Activated CD4-positive, alpha-beta T cell treated with anti-CD3 and anti-CD28 coated beads, Interleukin-2, amount 10 ng/mL, durations not matched to agents 7 days and 5 days (primary cell): ENCODE data around the gene C3orf20. TPM values are rescaled to one million over a fixed set of nuclear protein-coding genes. Genes with fewer than 3 reads are reported as not detected.
"Not testable (repeated sequence)": the region's sequence is repeated elsewhere in the genome, so short reads cannot be mapped to it uniquely, and the experiment has no call there.

ENCODE experiments used
- CTCF ChIA-PET: fragments of 350-600 bp; sonication (Branson Sonifier 250); formaldehyde crosslinking; loops from one replicate; lab custom pipeline; 2021; ENCODE audit warnings: antibody characterized with exemption; lab: Charles Lee
- POLR2A ChIA-PET: fragments of 350-600 bp; sonication (Branson Sonifier 250); formaldehyde crosslinking; loops from one replicate; lab custom pipeline; 2021; ENCODE audit warnings: antibody characterized with exemption; lab: Charles Lee
- DNase-seq: peaks from one replicate; pipeline ENCODE4 v3.0.0-alpha.2; 2020
- H3K27ac Mint-ChIP-seq: one replicate; pipeline ENCODE4 v1.8.0; 2021; ENCODE audit warnings: mild to moderate bottlenecking, moderate library complexity, mixed read lengths
- H3K27me3 Mint-ChIP-seq: one replicate; pipeline ENCODE4 v1.8.0; 2021; ENCODE audit warnings: mixed read lengths
- H3K36me3 Mint-ChIP-seq: one replicate; pipeline ENCODE4 v1.8.0; 2021; ENCODE audit warnings: low read depth, mixed read lengths
- H3K4me1 Mint-ChIP-seq: one replicate; pipeline ENCODE4 v1.8.0; 2021; ENCODE audit warnings: mixed read lengths
- H3K4me3 Mint-ChIP-seq: one replicate; pipeline ENCODE4 v1.8.0; 2021; ENCODE audit warnings: mild to moderate bottlenecking, moderate library complexity, mixed read lengths
- H3K9me3 Mint-ChIP-seq: one replicate; pipeline ENCODE4 v1.8.0; 2021; ENCODE audit warnings: mixed read lengths
- total RNA-seq, 2 experiments: library from RNA; stranded (reverse); gene quantifications; one replicate each; pipeline ENCODE4 v1.2.3, GENCODE V29; 2021

C3orf20 gene
- total RNA-seq, 2 experiments from 2014 or later, result 0.10 TPM; not detected in 1

DNA sequence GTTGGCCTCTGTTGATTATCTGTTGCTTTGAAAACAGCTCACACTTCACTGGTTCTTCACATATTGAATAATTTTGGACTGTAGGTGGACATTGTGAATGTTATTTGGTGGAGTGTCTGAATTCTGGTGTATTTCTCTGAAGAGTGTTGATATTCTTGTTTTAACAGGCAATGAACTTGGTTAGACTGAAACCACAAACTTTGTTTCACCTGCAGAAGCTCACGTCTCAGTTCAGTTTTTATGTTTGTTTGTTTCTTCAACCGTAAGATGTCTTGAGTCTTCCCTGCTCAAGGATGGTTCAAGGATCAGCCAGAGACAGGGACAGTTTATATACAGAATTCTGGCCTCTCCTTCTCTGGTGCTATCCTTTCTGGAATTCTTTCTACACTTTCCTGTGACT is 43.6 kb downstream of the C3orf20 start:
- no peak for DNase-seq
- no peaks in the 10 kb centered on the region for H3K36me3 Mint-ChIP-seq
- no peaks in the 10 kb centered on the region for H3K4me1 Mint-ChIP-seq
- H3K27ac Mint-ChIP-seq, result no peak overlapping the region
- H3K4me3 Mint-ChIP-seq, result no peak overlapping the region
- ChIA-PET CTCF (no interaction called here), POLR2A (no interaction called here)
- no peaks in the 10 kb centered on the region for H3K9me3 Mint-ChIP-seq
- peaks cover 18% of the 10 kb centered on the region for H3K27me3 Mint-ChIP-seq

DNA sequence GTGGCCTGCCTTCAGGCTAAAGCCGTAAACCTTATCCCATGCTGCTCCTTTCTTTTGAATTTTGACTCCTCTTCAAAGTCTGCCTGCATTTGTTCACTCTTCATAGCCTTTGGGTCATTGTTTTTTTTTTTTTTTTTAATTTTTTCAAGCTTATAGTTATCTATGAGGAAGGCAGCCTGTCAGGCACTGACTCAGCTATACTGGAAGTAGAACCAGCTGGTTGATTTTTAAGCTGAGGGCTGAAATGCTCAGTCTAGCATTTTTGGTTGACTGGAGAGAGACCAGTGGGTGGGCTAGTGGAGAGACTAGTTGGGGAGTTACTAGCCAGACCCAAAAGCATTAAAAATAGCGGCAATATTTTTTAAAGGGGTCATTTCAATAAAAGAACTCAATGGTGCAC is 44.1 kb downstream of the C3orf20 start:
- H3K36me3 Mint-ChIP-seq, result no peaks in the 10 kb centered on the region
- H3K27me3 Mint-ChIP-seq, result peaks cover 18% of the 10 kb centered on the region
- no peak for DNase-seq
- POLR2A ChIA-PET, result no interaction called here
- H3K9me3 Mint-ChIP-seq, result no peaks in the 10 kb centered on the region
- no peak overlapping the region for H3K27ac Mint-ChIP-seq
- no peak overlapping the region for H3K4me3 Mint-ChIP-seq
- CTCF ChIA-PET, result interaction anchor here (0.7 kb wide), 1 partner anchor 872 kb away, joined by 5 read pairs; no protein-coding TSS in a partner anchor
- H3K4me1 Mint-ChIP-seq, result no peaks in the 10 kb centered on the region

DNA sequence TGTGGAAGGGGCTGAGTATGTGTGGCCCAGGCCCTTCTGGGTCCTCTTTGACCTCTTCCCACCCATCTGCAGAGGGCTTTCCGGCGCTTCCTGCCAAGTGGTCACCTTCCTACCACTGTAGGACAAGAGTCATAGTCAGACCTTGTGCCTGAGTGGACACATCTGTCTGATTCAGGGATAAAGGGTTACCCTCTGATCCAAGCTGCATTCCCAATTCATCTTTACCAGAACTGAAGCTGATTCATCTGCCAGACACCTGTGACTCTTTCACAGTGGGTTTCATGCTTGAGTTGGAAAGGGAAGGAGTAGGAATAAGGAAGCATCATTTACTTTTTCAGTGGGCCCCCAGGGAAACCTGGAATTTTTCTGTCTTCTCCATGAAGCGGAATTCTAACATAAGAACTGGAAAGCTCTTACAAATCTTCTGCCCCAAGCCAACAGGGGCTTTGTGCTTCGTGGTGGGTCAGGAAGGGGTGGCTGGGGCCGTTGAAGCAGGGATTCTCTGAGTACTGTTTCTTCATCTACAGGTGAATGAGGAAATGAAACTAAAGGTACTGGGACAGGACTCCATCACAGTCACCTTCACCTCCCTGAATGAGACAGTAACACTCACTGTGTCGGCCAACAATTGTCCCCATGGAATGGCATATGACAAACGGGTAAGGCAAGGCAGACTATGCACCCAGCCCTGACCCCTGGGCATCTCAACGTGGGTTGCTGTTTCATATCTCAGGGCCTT is 46.4 kb downstream of the C3orf20 start:
- Mint-ChIP-seq H3K27me3 (peaks cover 14% of the 10 kb centered on the region), H3K36me3 (no peaks in the 10 kb centered on the region), H3K4me1 (no peaks in the 10 kb centered on the region), H3K4me3 (no peak overlapping the region), H3K9me3 (no peaks in the 10 kb centered on the region), H3K27ac (no peak overlapping the region)
- CTCF ChIA-PET, result no interaction called here
- POLR2A ChIA-PET, result no interaction called here
- no peak for DNase-seq

DNA sequence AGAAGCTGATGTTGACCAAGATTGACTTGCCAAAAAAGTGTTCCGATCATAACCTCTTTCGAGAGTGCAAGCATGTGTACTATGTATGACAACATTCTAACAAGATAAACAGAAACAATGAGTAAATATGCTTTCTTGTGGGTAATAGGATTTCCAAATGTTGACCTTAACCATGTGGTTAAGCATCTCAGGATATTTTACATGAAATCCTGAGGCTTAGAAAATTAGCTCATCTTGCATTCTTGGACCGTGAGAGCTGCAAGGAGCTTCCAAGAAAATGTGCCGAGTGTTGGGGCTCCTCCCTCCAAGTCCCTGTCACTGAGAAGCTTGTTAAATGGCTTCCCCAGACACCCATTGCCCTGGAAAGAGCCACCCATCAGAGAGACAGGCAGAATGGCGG is 50.1 kb downstream of the C3orf20 start:
- H3K4me1 Mint-ChIP-seq, result no peaks in the 10 kb centered on the region
- CTCF ChIA-PET, result interaction anchor here (1.0 to 1.1 kb wide), 2 partner anchors 21 to 38 kb away, joined by 3 to 4 read pairs; no protein-coding TSS in a partner anchor
- no peaks in the 10 kb centered on the region for H3K36me3 Mint-ChIP-seq
- H3K27me3 Mint-ChIP-seq, result no peaks in the 10 kb centered on the region
- no peaks in the 10 kb centered on the region for H3K9me3 Mint-ChIP-seq
- no peak for DNase-seq
- no peak overlapping the region for H3K4me3 Mint-ChIP-seq
- no peak overlapping the region for H3K27ac Mint-ChIP-seq
- POLR2A ChIA-PET, result no interaction called here

DNA sequence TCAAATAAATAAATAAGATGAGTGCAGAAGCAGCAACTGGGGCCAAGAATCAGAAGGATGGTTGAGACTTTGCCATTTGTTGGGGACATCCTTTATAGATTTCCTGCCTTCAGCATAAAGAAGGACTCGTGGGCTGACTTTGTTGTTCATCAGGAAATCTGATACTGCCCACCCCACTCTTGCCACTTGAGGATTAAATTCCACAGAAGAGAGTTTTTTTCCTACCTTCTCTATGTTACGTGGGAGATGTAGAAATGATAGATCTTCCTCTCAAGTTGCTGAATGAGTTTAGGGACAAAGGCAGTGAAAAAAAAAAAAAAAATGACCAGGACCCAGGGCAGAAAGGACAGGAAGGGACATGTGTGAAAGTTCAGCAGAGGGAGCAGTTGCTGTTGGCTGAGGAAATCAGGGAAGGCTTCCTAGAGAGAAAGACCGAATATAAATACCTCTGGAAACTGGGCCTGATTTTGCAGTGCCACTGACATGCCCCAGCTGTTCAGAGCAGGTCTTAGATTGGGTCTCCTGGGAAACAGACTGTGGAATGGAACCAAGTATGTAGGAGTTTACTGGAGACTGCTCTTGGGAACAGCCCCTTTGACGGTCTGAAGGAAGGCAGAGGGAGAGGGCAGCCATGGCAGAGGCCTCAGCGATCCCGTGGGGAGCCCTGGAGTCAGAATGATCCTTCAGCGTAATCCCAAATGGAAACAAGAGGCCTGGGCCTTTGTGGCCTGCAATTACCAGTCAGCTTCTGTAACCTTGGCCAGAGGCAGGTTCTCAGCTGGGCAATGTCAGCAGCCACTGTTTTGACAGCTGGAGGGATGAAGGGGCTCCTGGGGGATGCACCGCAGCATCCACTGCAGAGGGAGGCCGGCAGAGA is 50.9 kb downstream of the C3orf20 start:
- Mint-ChIP-seq H3K9me3 (no peaks in the 10 kb centered on the region), H3K27ac (no peak overlapping the region), H3K4me1 (no peaks in the 10 kb centered on the region), H3K27me3 (no peaks in the 10 kb centered on the region), H3K36me3 (no peaks in the 10 kb centered on the region), H3K4me3 (no peak overlapping the region)
- no peak for DNase-seq
- ChIA-PET CTCF (no interaction called here), POLR2A (no interaction called here)

- Mint-ChIP-seq H3K4me3 (no peak overlapping the region), H3K27me3 (no peaks in the 10 kb centered on the region), H3K9me3 (no peaks in the 10 kb centered on the region), H3K36me3 (no peaks in the 10 kb centered on the region), H3K27ac (no peak overlapping the region), H3K4me1 (no peaks in the 10 kb centered on the region)
- ChIA-PET CTCF (no interaction called here), POLR2A (no interaction called here)
- no peak for DNase-seq
Observed at GRCh38 chr3:14726441-14726780, 51.5 kb downstream of the C3orf20 start.

- H3K36me3 Mint-ChIP-seq, result no peaks in the 10 kb centered on the region
- no peak overlapping the region for H3K27ac Mint-ChIP-seq
- no peak for DNase-seq
- H3K27me3 Mint-ChIP-seq, result peaks cover 6% of the 10 kb centered on the region
- no peaks in the 10 kb centered on the region for H3K4me1 Mint-ChIP-seq
- H3K9me3 Mint-ChIP-seq, result no peaks in the 10 kb centered on the region
- no peak overlapping the region for H3K4me3 Mint-ChIP-seq
- ChIA-PET CTCF (no interaction called here), POLR2A (no interaction called here)
Observed at GRCh38 chr3:14728113-14728512, 53.2 kb downstream of the C3orf20 start.

DNA sequence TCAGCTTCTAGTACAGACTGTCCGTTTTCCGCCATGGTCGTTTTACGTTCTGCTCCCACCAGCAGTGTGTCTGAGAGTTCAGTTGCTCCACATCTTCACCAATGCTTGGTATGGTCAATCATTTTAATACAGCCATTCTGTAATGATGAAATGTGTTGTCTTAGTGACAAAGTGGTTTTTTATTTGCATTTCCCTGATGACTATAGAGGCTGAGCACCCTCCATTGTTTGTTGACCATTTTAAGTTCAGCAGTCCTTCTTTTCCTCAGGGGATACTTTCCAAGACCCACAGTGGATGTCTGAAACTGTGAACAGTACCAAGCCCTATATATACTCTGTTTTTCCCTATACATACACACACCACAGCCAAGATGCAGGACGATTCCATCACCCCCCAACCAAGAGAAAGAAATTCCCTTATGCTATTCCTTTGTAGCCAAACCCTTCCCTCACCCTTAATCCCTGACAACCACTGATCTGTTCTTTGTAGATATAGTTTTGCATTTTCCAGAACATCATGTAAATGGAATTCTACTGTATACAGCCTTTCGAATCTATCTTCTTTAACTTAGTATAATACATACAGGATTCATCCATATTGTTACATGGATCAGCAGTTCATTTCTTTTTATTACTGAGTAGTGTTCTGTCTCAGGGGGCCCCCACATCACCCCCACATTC is 55.9 kb downstream of the C3orf20 start:
- H3K27me3 Mint-ChIP-seq, result peaks cover 9% of the 10 kb centered on the region

GRCh38 chr3:14740983-14741382 is 66.0 kb downstream of the C3orf20 start:
- no peaks in the 10 kb centered on the region for H3K36me3 Mint-ChIP-seq

More for the DNA sequence above, 55.9 kb downstream of the C3orf20 start:
- DNase-seq, result no peak
- ChIA-PET CTCF (no interaction called here), POLR2A (no interaction called here)
- no peak overlapping the region for H3K4me3 Mint-ChIP-seq
- no peak overlapping the region for H3K27ac Mint-ChIP-seq
- H3K9me3 Mint-ChIP-seq, result no peaks in the 10 kb centered on the region
- H3K4me1 Mint-ChIP-seq, result no peaks in the 10 kb centered on the region
- no peaks in the 10 kb centered on the region for H3K36me3 Mint-ChIP-seq

GRCh38 chr3:14741510-14741909 is 66.6 kb downstream of the C3orf20 start:
- H3K4me3 Mint-ChIP-seq, result no peak overlapping the region
- no peaks in the 10 kb centered on the region for H3K4me1 Mint-ChIP-seq
- DNase-seq, result no peak
- H3K27me3 Mint-ChIP-seq, result peaks cover 42% of the 10 kb centered on the region
- no peaks in the 10 kb centered on the region for H3K36me3 Mint-ChIP-seq
- POLR2A ChIA-PET, result no interaction called here
- peaks cover 6% of the 10 kb centered on the region for H3K9me3 Mint-ChIP-seq
- H3K27ac Mint-ChIP-seq, result no peak overlapping the region
- CTCF ChIA-PET, result no interaction called here

More at GRCh38 chr3:14740983-14741382, 66.0 kb downstream of the C3orf20 start:
- Mint-ChIP-seq H3K4me3 (no peak overlapping the region), H3K9me3 (peaks cover 6% of the 10 kb centered on the region), H3K27ac (no peak overlapping the region), H3K4me1 (no peaks in the 10 kb centered on the region), H3K27me3 (peaks cover 39% of the 10 kb centered on the region)
- POLR2A ChIA-PET, result no interaction called here
- CTCF ChIA-PET, result no interaction called here
- DNase-seq, result no peak

DNA sequence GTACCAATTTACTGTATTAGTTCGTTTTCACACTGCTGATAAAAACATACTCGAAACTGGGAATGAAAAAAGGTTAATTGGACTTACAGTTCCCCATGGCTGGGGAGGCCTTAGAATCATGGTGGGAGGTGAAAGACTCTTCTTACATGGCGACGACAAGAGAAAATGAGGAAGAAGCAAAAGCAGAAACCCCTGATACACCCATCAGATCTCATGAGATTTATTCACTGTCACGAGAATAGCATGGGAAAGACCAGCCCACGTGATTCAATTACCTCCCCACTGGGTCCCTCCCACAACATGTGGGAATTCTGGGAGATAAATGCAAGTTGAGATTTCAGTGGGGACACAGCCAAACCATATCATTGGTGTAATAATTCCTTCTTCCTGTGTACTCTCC is 69.6 kb downstream of the C3orf20 start:
- no peak for DNase-seq
- Mint-ChIP-seq H3K27me3 (peaks cover 53% of the 10 kb centered on the region), H3K9me3 (peaks cover 6% of the 10 kb centered on the region), H3K4me3 (no peak overlapping the region), H3K4me1 (no peaks in the 10 kb centered on the region), H3K27ac (no peak overlapping the region), H3K36me3 (no peaks in the 10 kb centered on the region)
- POLR2A ChIA-PET, result no interaction called here
- CTCF ChIA-PET, result no interaction called here

DNA sequence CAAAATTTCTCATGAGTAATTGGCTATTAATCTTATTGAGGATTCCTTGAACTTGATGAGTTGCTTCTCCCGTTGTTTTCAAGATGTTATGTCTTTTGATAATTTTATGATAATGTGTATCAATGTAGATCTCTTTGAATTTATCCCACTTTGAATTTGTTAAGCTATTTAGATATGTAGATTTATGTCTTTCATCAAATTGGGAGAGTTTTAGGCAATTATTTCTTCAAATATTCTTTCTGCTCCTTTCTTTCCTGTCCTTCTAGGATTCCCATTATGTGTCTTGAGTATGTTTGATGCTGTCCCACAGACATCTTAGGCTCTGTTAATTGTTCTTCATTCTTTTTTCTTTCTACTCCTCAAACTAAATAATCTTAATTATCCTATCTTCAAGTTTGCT is 75.7 kb downstream of the C3orf20 start:
- H3K4me3 Mint-ChIP-seq, result no peak overlapping the region
- H3K9me3 Mint-ChIP-seq, result peaks cover 10% of the 10 kb centered on the region
- H3K4me1 Mint-ChIP-seq, result no peaks in the 10 kb centered on the region
- no peak overlapping the region for H3K27ac Mint-ChIP-seq
- DNase-seq, result no peak
- H3K27me3 Mint-ChIP-seq, result peaks cover 49% of the 10 kb centered on the region
- CTCF ChIA-PET, result no interaction called here
- no peaks in the 10 kb centered on the region for H3K36me3 Mint-ChIP-seq
- POLR2A ChIA-PET, result interaction anchor here (0.7 kb wide), 1 partner anchor 1693 kb away, joined by 3 read pairs; no protein-coding TSS in a partner anchor

- POLR2A ChIA-PET, CTCF ChIA-PET, DNase-seq, H3K4me1 Mint-ChIP-seq, H3K27ac Mint-ChIP-seq, H3K4me3 Mint-ChIP-seq, H3K36me3 Mint-ChIP-seq: not testable (repeated sequence)
- peaks cover 10% of the 10 kb centered on the region for H3K9me3 Mint-ChIP-seq
- H3K27me3 Mint-ChIP-seq, result peaks cover 27% of the 10 kb centered on the region
Observed at GRCh38 chr3:14752979-14753378, 78.0 kb downstream of the C3orf20 start.
